ENCODE measurements around the gene GAST. TPM values are rescaled to one million over a fixed set of nuclear protein-coding genes. Genes with fewer than 3 reads are reported as not detected.
A peak's percentile ranks its signal among the peaks of the same experiment; 100 is the strongest.

GAST gene
- total RNA-seq, 1 donor from 2014 or later = not detected

- ATAC-seq (no peak), DNase-seq (ENCODE audit: low spot score) (no peak)
Measured at GRCh38 chr17:41738801-41739112, 26.6 kb downstream of the GAST start.

GRCh38 chr17:41739661-41740352 is 27.7 kb downstream of the GAST start:
- ATAC-seq (no peak), DNase-seq (ENCODE audit: low spot score) (no peak)

GRCh38 chr17:41740506-41740905 is 28.4 kb downstream of the GAST start:
- DNase-seq (ENCODE audit: low spot score) (no peak), ATAC-seq (no peak)

- ATAC-seq = no peak
- DNase-seq (ENCODE audit: low spot score) = no peak
Measured at GRCh38 chr17:41741709-41742108, 29.6 kb downstream of the GAST start.

GRCh38 chr17:41748275-41748674 is 36.1 kb downstream of the GAST start:
- ATAC-seq (no peak), DNase-seq (ENCODE audit: low spot score) (no peak)

GRCh38 chr17:41750862-41751261 is 38.7 kb downstream of the GAST start:
- DNase-seq (ENCODE audit: low spot score) (no peak), ATAC-seq (no peak)

GRCh38 chr17:41751288-41751687 is 39.2 kb downstream of the GAST start:
- ATAC-seq = no peak
- DNase-seq (ENCODE audit: low spot score) = no peak

- ATAC-seq (peak; percentile 9), DNase-seq (ENCODE audit: low spot score) (no peak)
Measured at GRCh38 chr17:41754066-41754465, 41.9 kb downstream of the GAST start.

- DNase-seq (ENCODE audit: low spot score) = no peak
Measured at GRCh38 chr17:41758601-41759000, 46.5 kb downstream of the GAST start.

GRCh38 chr17:41760878-41761277 is 48.7 kb downstream of the GAST start:
- no peak for ATAC-seq
- no peak for DNase-seq (ENCODE audit: low spot score)

More at GRCh38 chr17:41758601-41759000, 46.5 kb downstream of the GAST start:
- ATAC-seq = no peak

GRCh38 chr17:41762391-41762790 is 50.3 kb downstream of the GAST start:
- ATAC-seq = no peak
- no peak for DNase-seq (ENCODE audit: low spot score)

- no peak for ATAC-seq
Measured at GRCh38 chr17:41762841-41763240, 50.7 kb downstream of the GAST start.

GRCh38 chr17:41763327-41763726 is 51.2 kb downstream of the GAST start:
- DNase-seq (ENCODE audit: low spot score) = no peak
- no peak for ATAC-seq

More at GRCh38 chr17:41762841-41763240, 50.7 kb downstream of the GAST start:
- no peak for DNase-seq (ENCODE audit: low spot score)

Other genes with a start within 250 kb of the GAST start
- gene KRT32, start 244.9 kb upstream of the GAST start, total RNA-seq = not detected
- not detected for gene KRT35, start 231.2 kb upstream of the GAST start, total RNA-seq
- gene KRT36, start 222.4 kb upstream of the GAST start, total RNA-seq = not detected
- not detected for gene KRT13, start 206.7 kb upstream of the GAST start, total RNA-seq
- gene KRT15, start 193.4 kb upstream of the GAST start, total RNA-seq = 0.15 TPM
- 5.7 TPM for gene KRT19, start 184.0 kb upstream of the GAST start, total RNA-seq
- not detected for gene KRT9, start 140.3 kb upstream of the GAST start, total RNA-seq
- gene KRT14, start 125.4 kb upstream of the GAST start, total RNA-seq = not detected
- not detected for gene KRT16, start 99.6 kb upstream of the GAST start, total RNA-seq
- not detected for gene KRT17, start 87.8 kb upstream of the GAST start, total RNA-seq
- 257 TPM for gene EIF1, start 23.4 kb upstream of the GAST start, total RNA-seq
- not detected for gene HAP1, start 22.3 kb downstream of the GAST start, total RNA-seq
- gene JUP, start 74.4 kb downstream of the GAST start, total RNA-seq = 72.5 TPM
- gene P3H4, start 99.6 kb downstream of the GAST start, total RNA-seq = 3.3 TPM
- 5.1 TPM for gene FKBP10, start 100.7 kb downstream of the GAST start, total RNA-seq
- 24.3 TPM for gene NT5C3B, start 123.9 kb downstream of the GAST start, total RNA-seq
- not detected for gene KLHL10, start 125.5 kb downstream of the GAST start, total RNA-seq
- 5.9 TPM for gene KLHL11, start 153.1 kb downstream of the GAST start, total RNA-seq
- gene ACLY, start 206.6 kb downstream of the GAST start, total RNA-seq = 20.9 TPM
- 0.30 TPM for gene ODAD4, start 218.3 kb downstream of the GAST start, total RNA-seq

Measured in left lobe of liver (tissue), 2 donors.